Central memory CD8-positive, alpha-beta T cell (primary cell): ENCODE results near the gene CBX3.
A peak's percentile ranks its signal among the peaks of the same experiment; 100 is the strongest.
"Not testable (repeated sequence)": the region's sequence is repeated elsewhere in the genome, so short reads cannot be mapped to it uniquely, and the experiment has no call there.

ENCODE experiments used
- ATAC-seq: fragments of 150-1000 bp; cut with Tn5 transposase; replicated peaks from 2 replicates; pipeline ENCODE4 v1.10.0; 2022; ENCODE audit warnings: mild to moderate bottlenecking, moderate FRiP score, moderate number of reproducible peaks; ENCODE audit not compliant: poor library complexity, severe bottlenecking; ENCODE audit errors: extremely low read depth
- DNase-seq, 2 donors: peaks; one replicate each; pipeline ENCODE4 v3.0.0; 2021; ENCODE audit warnings: low spot score in 2 of 2
- H3K27ac Mint-ChIP-seq: one replicate; pipeline ENCODE4 v1.8.0; 2022; ENCODE audit warnings: low read depth, mild to moderate bottlenecking, moderate library complexity, mixed read lengths
- H3K27me3 Mint-ChIP-seq: one replicate; pipeline ENCODE4 v1.8.0; 2022; ENCODE audit warnings: mixed read lengths
- H3K36me3 Mint-ChIP-seq: one replicate; pipeline ENCODE4 v1.8.0; 2022; ENCODE audit warnings: mild to moderate bottlenecking, moderate library complexity, mixed read lengths; ENCODE audit not compliant: insufficient read depth
- H3K4me1 Mint-ChIP-seq: one replicate; pipeline ENCODE4 v1.8.0; 2022; ENCODE audit warnings: mixed read lengths
- H3K4me3 Mint-ChIP-seq: one replicate; pipeline ENCODE4 v1.8.0; 2022; ENCODE audit warnings: mild to moderate bottlenecking, moderate library complexity, mixed read lengths
- H3K9me3 Mint-ChIP-seq: one replicate; pipeline ENCODE4 v1.8.0; 2022; ENCODE audit warnings: mixed read lengths

CBX3 gene

DNA sequence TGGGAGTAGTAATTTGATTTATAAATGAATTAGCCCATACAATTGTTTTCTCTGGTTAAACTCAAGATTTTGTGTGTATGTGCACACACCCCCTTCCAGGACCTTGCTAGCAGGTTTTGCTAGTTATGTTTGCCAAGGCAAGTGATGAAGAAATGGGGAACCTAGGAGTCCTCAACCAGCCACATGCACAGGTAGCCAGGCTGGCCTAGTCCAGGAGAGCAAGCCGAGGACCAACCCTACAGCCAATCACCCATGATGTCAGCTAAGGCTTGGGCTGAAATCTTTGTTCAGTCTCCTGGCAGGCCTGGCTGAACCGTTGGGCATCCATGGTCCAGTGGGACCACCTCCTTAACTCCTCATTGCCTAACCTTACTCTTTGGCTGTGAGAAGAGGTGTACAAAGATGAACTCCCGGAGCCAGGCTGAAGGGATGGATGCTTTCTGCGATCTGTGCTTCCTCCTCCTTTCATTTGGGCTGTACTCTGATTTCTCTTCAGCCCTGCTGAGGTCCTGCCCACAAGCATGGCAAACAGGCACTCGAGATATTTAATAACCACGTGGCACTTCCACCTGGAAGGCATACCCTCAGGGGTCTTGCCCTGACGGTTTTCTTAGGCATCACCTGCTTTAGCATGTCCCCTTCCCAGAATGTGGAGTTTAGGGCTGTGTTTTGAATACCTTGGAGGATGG, 23.1 kb upstream of the CBX3 start:
- no peak for DNase-seq
- H3K36me3 Mint-ChIP-seq = peaks cover 3% of the 10 kb centered on the region
- H3K27me3 Mint-ChIP-seq = no peaks in the 10 kb centered on the region
- no peak for ATAC-seq
- H3K9me3 Mint-ChIP-seq = no peaks in the 10 kb centered on the region
- no peak overlapping the region for H3K27ac Mint-ChIP-seq
- H3K4me3 Mint-ChIP-seq = no peak overlapping the region
- peaks cover 20% of the 10 kb centered on the region for H3K4me1 Mint-ChIP-seq

DNA sequence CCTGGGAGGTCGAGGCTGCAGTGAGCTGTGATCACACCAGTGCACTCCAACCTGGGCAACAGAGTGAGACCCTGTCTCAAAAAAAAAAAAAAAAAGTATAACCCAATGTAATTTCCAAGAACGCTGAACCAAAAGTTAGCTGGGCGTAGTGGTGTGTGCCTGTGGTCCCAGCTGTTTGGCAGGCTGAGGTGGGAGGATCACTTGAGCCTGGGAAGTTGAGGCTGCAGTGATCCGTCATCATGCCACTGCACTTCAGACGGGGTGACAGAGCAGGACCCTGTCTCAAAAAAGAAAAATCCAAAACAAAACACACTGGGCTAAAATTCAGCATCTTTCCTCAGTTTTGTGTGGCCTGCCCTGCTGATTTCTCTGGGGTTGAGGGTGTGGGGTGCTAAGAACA, 22.1 kb upstream of the CBX3 start:
- no peak for DNase-seq
- Mint-ChIP-seq H3K9me3 (no peaks in the 10 kb centered on the region), H3K4me1 (peaks cover 29% of the 10 kb centered on the region), H3K27me3 (no peaks in the 10 kb centered on the region), H3K4me3 (no peak overlapping the region), H3K36me3 (peaks cover 6% of the 10 kb centered on the region), H3K27ac (no peak overlapping the region)
- no peak for ATAC-seq

GRCh38 chr7:26179826-26180497, 21.6 kb upstream of the CBX3 start:
- Mint-ChIP-seq H3K9me3 (no peaks in the 10 kb centered on the region), H3K27me3 (no peaks in the 10 kb centered on the region), H3K4me3 (no peak overlapping the region), H3K4me1 (peaks cover 34% of the 10 kb centered on the region), H3K36me3 (peaks cover 7% of the 10 kb centered on the region), H3K27ac (peak overlapping the region; percentile 75)
- no peak for ATAC-seq
- DNase-seq = no peak

DNA sequence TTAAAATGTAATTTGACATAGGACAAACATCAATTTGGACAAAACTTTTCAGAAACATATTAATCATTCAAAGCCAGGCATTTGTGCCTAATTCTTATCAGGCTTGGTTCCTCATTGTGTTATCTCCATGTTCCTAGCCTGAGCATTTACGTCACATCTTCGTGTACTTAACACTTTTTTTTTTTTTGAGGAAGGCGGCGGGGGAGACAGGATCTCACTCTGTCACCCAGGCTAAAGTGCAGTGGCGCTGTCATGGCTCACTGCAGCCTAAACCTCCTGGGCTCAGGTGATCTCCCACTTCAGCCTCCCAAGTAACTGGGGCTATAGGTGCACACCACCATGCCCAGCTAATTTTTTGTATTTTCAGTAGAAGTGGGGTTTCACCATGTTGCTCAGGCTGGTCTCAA, 20.8 kb upstream of the CBX3 start:
- ATAC-seq (no peak), DNase-seq (no peak)
- peaks cover 42% of the 10 kb centered on the region for H3K4me1 Mint-ChIP-seq
- peak overlapping the region; percentile 75 for H3K27ac Mint-ChIP-seq
- H3K27me3 Mint-ChIP-seq = no peaks in the 10 kb centered on the region
- no peak overlapping the region for H3K4me3 Mint-ChIP-seq
- H3K36me3 Mint-ChIP-seq = peaks cover 11% of the 10 kb centered on the region
- H3K9me3 Mint-ChIP-seq = no peaks in the 10 kb centered on the region

DNA sequence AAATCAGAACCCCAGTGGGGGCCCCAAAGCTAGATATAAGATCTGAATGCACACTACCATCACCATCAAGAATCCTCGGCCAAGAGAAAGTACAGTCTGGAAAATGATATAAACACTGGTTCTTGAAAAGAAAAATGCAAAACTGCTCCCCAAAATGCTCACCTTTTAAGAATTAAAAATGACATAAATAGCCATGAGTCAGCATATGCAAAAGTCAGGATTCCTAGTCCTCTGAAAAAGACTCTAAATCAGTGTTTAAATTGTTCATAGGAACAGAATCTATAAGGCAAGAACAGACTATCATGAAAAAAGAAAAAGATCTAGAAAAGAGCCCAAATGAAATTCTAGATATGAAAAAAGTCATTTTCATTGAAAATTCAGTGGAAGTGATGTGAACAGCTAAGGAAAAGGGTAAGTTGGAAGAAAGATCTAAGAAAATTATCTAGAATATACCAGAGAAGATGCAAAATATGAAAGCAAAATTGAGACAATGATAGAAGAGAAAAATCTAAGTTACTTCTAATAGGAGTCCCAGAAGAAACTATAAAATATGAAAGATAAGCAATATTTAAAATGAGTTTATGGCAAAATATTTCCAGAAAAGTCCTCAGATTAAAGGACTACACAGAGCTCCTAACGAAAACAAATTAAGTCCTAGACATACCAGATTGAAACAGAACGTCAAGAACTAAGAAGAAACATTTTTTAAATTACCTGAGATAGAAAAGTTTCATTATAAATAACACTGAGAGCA, 19.9 kb upstream of the CBX3 start:
- Mint-ChIP-seq H3K9me3 (no peaks in the 10 kb centered on the region), H3K27me3 (no peaks in the 10 kb centered on the region), H3K4me1 (peaks cover 49% of the 10 kb centered on the region), H3K27ac (peak overlapping the region; percentile 75), H3K36me3 (peaks cover 15% of the 10 kb centered on the region), H3K4me3 (no peak overlapping the region)
- ATAC-seq (no peak), DNase-seq (no peak)

DNA sequence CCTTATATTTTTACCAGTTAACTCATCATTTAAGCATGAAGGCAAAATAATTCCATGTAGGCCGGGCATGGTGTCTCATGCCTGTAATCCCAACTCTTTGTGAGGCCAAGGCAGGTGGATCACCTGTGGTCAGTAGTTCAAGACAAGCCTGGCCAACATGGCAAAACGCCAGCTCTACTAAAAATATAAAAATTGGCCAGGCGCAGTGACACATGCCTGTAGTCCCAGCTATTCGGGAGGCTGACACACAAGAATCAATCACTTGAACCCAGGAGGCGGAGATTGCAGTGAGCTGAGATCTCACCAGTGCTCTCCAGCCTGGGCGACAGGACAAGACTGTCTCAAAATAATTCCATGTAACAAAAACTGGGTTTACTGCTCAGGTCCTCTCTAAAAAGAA, 19.3 kb upstream of the CBX3 start:
- ATAC-seq (no peak), DNase-seq (no peak)
- Mint-ChIP-seq H3K27me3 (no peaks in the 10 kb centered on the region), H3K27ac (peak overlapping the region; percentile 75), H3K4me1 (peaks cover 56% of the 10 kb centered on the region), H3K36me3 (peaks cover 19% of the 10 kb centered on the region), H3K9me3 (no peaks in the 10 kb centered on the region), H3K4me3 (no peak overlapping the region)

DNA sequence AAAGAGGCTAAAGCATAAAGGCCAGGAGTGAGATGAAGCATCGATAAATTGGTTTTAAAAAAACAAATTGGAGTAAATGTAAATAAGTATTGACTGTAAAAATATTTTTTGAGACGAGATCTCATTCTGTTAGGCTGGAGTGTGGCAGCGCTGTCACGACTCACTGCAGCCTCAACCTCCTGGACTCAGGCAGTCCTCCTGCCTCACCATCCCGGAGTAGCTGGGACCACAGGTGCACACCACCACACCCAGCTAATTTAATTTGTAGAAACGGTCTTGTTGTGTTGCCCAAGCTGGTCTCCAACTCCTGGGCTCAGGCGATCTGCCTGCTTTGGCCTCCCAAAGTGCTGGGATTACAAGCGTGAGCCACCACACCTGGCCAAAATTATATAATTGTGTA, 18.8 kb upstream of the CBX3 start:
- no peak for ATAC-seq
- Mint-ChIP-seq H3K4me1 (peaks cover 60% of the 10 kb centered on the region), H3K36me3 (peaks cover 23% of the 10 kb centered on the region)

DNA sequence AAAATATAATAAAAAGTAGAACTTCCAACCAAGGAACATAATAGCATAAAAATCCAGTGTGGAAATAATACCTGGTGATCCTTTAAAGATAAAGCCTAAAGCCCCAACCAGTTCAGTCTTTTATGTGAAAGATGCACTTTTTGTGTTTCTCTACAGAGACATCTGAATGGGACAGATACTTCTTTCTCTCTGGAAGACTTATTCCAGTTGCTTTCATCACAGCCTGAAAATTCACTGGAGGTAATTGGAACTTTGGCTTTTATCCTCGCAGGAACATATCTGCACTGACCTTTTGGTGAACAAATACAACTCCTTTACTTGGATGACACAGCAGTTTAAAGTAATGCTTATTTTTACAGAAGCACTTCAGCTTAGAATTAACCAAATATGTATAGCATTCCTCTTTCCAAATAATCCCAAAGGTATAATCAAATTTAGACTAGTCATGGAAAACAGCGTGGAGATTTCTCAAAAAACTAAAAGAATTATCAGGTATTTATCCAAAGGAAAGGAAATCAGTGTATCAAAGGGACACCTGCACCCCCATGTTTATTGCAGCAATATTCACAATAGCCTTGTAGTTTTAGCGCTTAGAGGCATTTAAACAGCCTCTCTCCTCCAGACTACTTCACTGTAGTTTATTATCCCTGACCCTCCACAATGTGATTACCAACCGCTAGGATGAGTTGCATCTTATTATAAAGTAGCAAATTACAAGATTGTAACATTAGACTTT, 17.8 kb upstream of the CBX3 start:
- peaks cover 70% of the 10 kb centered on the region for H3K4me1 Mint-ChIP-seq
- DNase-seq (no peak), ATAC-seq (no peak)
- no peak overlapping the region for H3K4me3 Mint-ChIP-seq
- H3K27me3 Mint-ChIP-seq = no peaks in the 10 kb centered on the region
- H3K9me3 Mint-ChIP-seq = no peaks in the 10 kb centered on the region
- H3K27ac Mint-ChIP-seq = peak overlapping the region; percentile 65
- peaks cover 33% of the 10 kb centered on the region for H3K36me3 Mint-ChIP-seq

More for the DNA sequence above, 18.8 kb upstream of the CBX3 start:
- H3K27ac Mint-ChIP-seq = peak overlapping the region; percentile 65
- H3K4me3 Mint-ChIP-seq = no peak overlapping the region
- H3K27me3 Mint-ChIP-seq = no peaks in the 10 kb centered on the region
- DNase-seq = no peak
- H3K9me3 Mint-ChIP-seq = no peaks in the 10 kb centered on the region

DNA sequence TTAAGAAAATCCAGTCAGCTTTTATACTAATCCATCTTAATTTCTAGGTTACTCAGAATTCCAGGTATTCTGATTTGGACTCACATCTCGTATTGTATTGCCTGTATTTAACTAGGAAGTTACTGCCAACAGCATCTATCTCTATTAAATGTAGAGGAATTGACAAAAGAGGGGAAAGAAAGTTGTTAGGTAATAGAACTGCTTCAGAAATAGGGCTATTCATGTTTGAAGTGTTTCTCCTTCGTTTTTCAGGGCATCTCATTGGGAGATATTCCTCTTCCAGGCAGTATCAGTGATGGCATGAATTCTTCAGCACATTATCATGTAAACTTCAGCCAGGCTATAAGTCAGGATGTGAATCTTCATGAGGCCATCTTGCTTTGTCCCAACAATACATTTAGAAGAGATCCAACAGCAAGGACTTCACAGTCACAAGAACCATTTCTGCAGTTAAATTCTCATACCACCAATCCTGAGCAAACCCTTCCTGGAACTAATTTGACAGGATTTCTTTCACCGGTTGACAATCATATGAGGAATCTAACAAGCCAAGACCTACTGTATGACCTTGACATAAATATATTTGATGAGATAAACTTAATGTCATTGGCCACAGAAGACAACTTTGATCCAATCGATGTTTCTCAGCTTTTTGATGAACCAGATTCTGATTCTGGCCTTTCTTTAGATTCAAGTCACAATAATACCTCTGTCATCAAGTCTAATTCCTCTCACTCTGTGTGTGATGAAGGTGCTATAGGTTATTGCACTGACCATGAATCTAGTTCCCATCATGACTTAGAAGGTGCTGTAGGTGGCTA, 17.1 kb upstream of the CBX3 start:
- H3K9me3 Mint-ChIP-seq, H3K27me3 Mint-ChIP-seq, H3K4me3 Mint-ChIP-seq, ATAC-seq, DNase-seq: not testable (repeated sequence)
- Mint-ChIP-seq H3K36me3 (peaks cover 41% of the 10 kb centered on the region), H3K4me1 (peaks cover 78% of the 10 kb centered on the region), H3K27ac (peak overlapping the region; percentile 65)

- H3K4me3 Mint-ChIP-seq = peak overlapping the region; percentile 9
Observed at GRCh38 chr7:26185131-26185843, 16.3 kb upstream of the CBX3 start.

DNA sequence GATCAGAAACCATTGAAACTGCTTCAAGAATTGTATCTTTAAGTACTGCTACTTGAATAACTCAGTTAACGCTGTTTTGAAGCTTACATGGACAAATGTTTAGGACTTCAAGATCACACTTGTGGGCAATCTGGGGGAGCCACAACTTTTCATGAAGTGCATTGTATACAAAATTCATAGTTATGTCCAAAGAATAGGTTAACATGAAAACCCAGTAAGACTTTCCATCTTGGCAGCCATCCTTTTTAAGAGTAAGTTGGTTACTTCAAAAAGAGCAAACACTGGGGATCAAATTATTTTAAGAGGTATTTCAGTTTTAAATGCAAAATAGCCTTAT, 15.7 kb upstream of the CBX3 start:
- no peaks in the 10 kb centered on the region for H3K27me3 Mint-ChIP-seq
- DNase-seq = no peak
- no peaks in the 10 kb centered on the region for H3K9me3 Mint-ChIP-seq
- peak overlapping the region; percentile 65 for H3K27ac Mint-ChIP-seq
- ATAC-seq = no peak
- H3K4me3 Mint-ChIP-seq = no peak overlapping the region
- peaks cover 74% of the 10 kb centered on the region for H3K4me1 Mint-ChIP-seq
- peaks cover 53% of the 10 kb centered on the region for H3K36me3 Mint-ChIP-seq

More at GRCh38 chr7:26185131-26185843, 16.3 kb upstream of the CBX3 start:
- Mint-ChIP-seq H3K36me3 (peaks cover 49% of the 10 kb centered on the region), H3K4me1 (peaks cover 74% of the 10 kb centered on the region), H3K27ac (peak overlapping the region; percentile 65), H3K27me3 (no peaks in the 10 kb centered on the region), H3K9me3 (no peaks in the 10 kb centered on the region)
- peak; percentile 42 for ATAC-seq
- no peak for DNase-seq
